Adrenal gland (tissue), 5 donors: ENCODE data around the gene ARF6.

Source experiments
- CTCF ChIP-seq, 6 experiments: fragments of 450-650 bp in 4 of 6; fragments of 200-600 bp in 2 of 6; sonication (generic) in 1 of 6; IDR thresholded peaks; 1 replicate in 5 of 6; 2 replicates in 1 of 6; pipeline versions ENCODE4 v1.5.1 to v1.8.0; 2016 to 2021; ENCODE audit warnings: antibody characterized with exemption in 6 of 6, mild to moderate bottlenecking in 2 of 6, moderate library complexity in 1 of 6
- POLR2A ChIP-seq, 2 donors: fragments of 450-650 bp; IDR thresholded peaks; one replicate each; pipeline ENCODE4 v1.6.1; 2017; ENCODE audit warnings: antibody characterized with exemption in 2 of 2, mild to moderate bottlenecking in 2 of 2, moderate library complexity in 1 of 2
- donor health status: DM: no; HTN: no; CAD: no.

- no peak for TF ChIP-seq CTCF (IDR thresholded peaks at IDR 0.05)
- TF ChIP-seq POLR2A (IDR thresholded peaks at IDR 0.05) = no peak
These were observed 35.1 kb downstream of the ARF6 start for GRCh38 chr14:49928015-49928414.
